Lung (tissue), 12 donors: Measurements from ENCODE around the gene LMF1. TPM values are rescaled to one million over a fixed set of nuclear protein-coding genes. Genes with fewer than 3 reads are reported as not detected.

Experiments used
- ATAC-seq: fragments of 200-7000 bp; cut with Tn5 transposase; one replicate; pipeline ENCODE4 v1.9.1; 2020; ENCODE audit warnings: moderate number of reproducible peaks; ENCODE audit not compliant: insufficient read depth, low FRiP score
- DNase-seq, 3 donors: peaks; one replicate each; pipeline ENCODE4 v3.0.0-alpha.2; 2013 to 2017
- H3K27ac ChIP-seq, 2 donors: one replicate each; pipeline ENCODE4 v1.5.1; 2013; ENCODE audit warnings: mild to moderate bottlenecking in 2 of 2, moderate library complexity in 2 of 2, control low read depth in 1 of 2, inconsistent platforms in 1 of 2, low read depth in 1 of 2, low read length in 1 of 2
- H3K27me3 ChIP-seq, 3 donors: one replicate each; pipeline ENCODE4 v1.5.1; 2013; ENCODE audit warnings: low read length in 2 of 3; ENCODE audit not compliant: control insufficient read depth in 3 of 3, insufficient read depth in 3 of 3
- H3K36me3 ChIP-seq, 4 donors: one replicate each; pipeline ENCODE4 v1.5.1; 2013; ENCODE audit warnings: low read length in 4 of 4, mild to moderate bottlenecking in 1 of 4, moderate library complexity in 1 of 4; ENCODE audit not compliant: control insufficient read depth in 4 of 4, insufficient read depth in 4 of 4
- H3K4me1 ChIP-seq, 5 donors: one replicate each; pipeline ENCODE4 v1.5.1; 2013; ENCODE audit warnings: low read length in 5 of 5, mild to moderate bottlenecking in 2 of 5, moderate library complexity in 1 of 5; ENCODE audit not compliant: control insufficient read depth in 5 of 5, insufficient read depth in 5 of 5
- H3K4me3 ChIP-seq: one replicate; pipeline ENCODE4 v1.5.1; 2013; ENCODE audit warnings: mild to moderate bottlenecking, control low read depth, moderate library complexity
- H3K9ac ChIP-seq, 2 donors: one replicate each; pipeline ENCODE4 v1.5.1; 2013; ENCODE audit warnings: low read length in 2 of 2, control low read depth in 1 of 2; ENCODE audit not compliant: insufficient read depth in 1 of 2
- H3K9me3 ChIP-seq, 4 donors: one replicate each; pipeline ENCODE4 v1.5.1; 2013; ENCODE audit warnings: low read length in 3 of 4, mild to moderate bottlenecking in 1 of 4, moderate library complexity in 1 of 4; ENCODE audit not compliant: control insufficient read depth in 4 of 4, insufficient read depth in 3 of 4
- WGBS, 2 donors: extraction: QIAGEN DNeasy Blood & Tissue Kit; methylation state at CpG; one replicate each; pipeline ENCODE4 v1.1.7; 2013; 5-methylcytosine and 5-hydroxymethylcytosine counted together
- polyA plus RNA-seq, 2 donors: library from polyadenylated mRNA; stranded (reverse); fragments of 200-250 nt; gene quantifications; one replicate each; pipeline ENCODE4 v1.2.1, GENCODE V29; 2013
- total RNA-seq, 2 donors: library from RNA; depleted of rRNA in 1 of 2; stranded (reverse); fragments of >200 nt in 1 of 2; gene quantifications; one replicate each; pipeline ENCODE4 v1.2.1, GENCODE V29; 2014 to 2021
- TF ChIP-seq, protein P1 (sequence below): IDR thresholded peaks from 2 replicates; pipeline ENCODE4 v1.5.1; 2012; ENCODE audit warnings: mild to moderate bottlenecking; ENCODE audit errors: control extremely low read depth, extremely low read depth
- donor health status: control.
- donor health status: control.
- donor health status: Bipolar disorder and iron deficiency.
- donor health status: healthy.
- donor health status: DM: yes; HTN: yes; CAD: no.

Gene LMF1
- total and polyA plus RNA-seq, 4 donors, result 9.1 to 23.7 (median 20.6) TPM

- no peak overlapping the region for H3K9ac ChIP-seq
- H3K27me3 ChIP-seq, result no peaks in the 10 kb centered on the region
- WGBS, 2 donors, result 95 to 96% methylated on average over 23 of the region's 23 CpGs
- H3K9me3 ChIP-seq, result peaks cover 0 to 4% (median 0%) of the 10 kb centered on the region in 4 donors
- TF ChIP-seq, protein P1, sequence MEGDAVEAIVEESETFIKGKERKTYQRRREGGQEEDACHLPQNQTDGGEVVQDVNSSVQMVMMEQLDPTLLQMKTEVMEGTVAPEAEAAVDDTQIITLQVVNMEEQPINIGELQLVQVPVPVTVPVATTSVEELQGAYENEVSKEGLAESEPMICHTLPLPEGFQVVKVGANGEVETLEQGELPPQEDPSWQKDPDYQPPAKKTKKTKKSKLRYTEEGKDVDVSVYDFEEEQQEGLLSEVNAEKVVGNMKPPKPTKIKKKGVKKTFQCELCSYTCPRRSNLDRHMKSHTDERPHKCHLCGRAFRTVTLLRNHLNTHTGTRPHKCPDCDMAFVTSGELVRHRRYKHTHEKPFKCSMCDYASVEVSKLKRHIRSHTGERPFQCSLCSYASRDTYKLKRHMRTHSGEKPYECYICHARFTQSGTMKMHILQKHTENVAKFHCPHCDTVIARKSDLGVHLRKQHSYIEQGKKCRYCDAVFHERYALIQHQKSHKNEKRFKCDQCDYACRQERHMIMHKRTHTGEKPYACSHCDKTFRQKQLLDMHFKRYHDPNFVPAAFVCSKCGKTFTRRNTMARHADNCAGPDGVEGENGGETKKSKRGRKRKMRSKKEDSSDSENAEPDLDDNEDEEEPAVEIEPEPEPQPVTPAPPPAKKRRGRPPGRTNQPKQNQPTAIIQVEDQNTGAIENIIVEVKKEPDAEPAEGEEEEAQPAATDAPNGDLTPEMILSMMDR, result no peak
- no peak for DNase-seq
- H3K36me3 ChIP-seq, result peaks cover 0 to 54% (median 0%) of the 10 kb centered on the region in 4 donors
- H3K27ac ChIP-seq, result no peak overlapping the region
- no peak overlapping the region for H3K4me3 ChIP-seq
- H3K4me1 ChIP-seq, result no peaks in the 10 kb centered on the region
- ATAC-seq, result no peak
Observed at GRCh38 chr16:872436-873242, 98.1 kb downstream of the LMF1 start.

- no peak for ATAC-seq
- Histone ChIP-seq H3K27me3 (no peaks in the 10 kb centered on the region), H3K4me1 (no peaks in the 10 kb centered on the region), H3K36me3 (peaks cover 0 to 58% (median 4%) of the 10 kb centered on the region in 4 donors), H3K4me3 (no peak overlapping the region), H3K9me3 (peaks cover 0 to 4% (median 0%) of the 10 kb centered on the region in 4 donors), H3K27ac (no peak overlapping the region), H3K9ac (no peak overlapping the region)
- TF ChIP-seq, protein P1, result no peak
- DNase-seq, result no peak
- WGBS, 2 donors, result 93 to 95% methylated on average over 30 of the region's 30 CpGs
Observed at GRCh38 chr16:871562-872345, 99.0 kb downstream of the LMF1 start.

DNA sequence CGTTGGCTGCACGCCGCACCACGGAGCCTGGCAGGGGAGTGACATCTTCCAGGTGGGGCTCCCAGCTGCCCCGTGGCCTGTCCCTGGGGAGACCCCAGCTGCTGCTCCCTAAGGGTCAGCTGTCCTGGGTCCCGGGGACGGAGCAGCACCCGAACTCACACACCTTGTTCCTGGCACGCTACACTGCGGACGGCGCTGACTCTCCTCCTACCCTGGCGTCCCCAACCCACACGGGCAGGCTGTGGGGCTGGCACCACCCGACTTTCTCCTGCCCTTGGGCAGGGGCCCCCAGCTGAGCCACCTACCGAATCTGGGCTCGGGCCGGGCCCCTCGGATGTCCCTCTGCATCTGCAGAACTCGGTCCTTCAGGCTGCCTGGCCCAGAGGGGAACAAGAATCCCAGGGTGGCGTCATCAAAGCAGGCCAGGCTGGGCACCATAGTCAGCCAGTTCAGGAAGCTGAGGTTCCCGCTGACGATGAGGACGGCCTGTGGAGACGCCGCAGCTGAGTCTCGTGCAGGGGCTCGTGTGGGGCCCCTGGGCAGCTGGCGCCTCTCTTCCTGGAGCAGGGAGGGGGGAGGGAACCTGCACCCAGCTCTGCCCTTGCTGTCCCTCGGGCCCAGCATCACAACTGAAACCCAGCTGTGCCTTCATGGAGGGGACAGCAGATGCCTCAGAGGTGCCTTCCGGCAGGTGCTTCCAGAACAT is 99.8 kb downstream of the LMF1 start:
- Histone ChIP-seq H3K9me3 (peaks cover 0 to 4% (median 0%) of the 10 kb centered on the region in 4 donors), H3K36me3 (peaks cover 0 to 59% (median 6%) of the 10 kb centered on the region in 4 donors), H3K4me1 (no peaks in the 10 kb centered on the region), H3K27me3 (no peaks in the 10 kb centered on the region), H3K27ac (no peak overlapping the region), H3K4me3 (no peak overlapping the region), H3K9ac (no peak overlapping the region)
- 74 to 89% methylated on average over 31 of the region's 31 CpGs for WGBS, 2 donors
- no peak for DNase-seq
- TF ChIP-seq, protein P1, result no peak
- no peak for ATAC-seq
